Parathyroid adenoma (tissue), 2 donors: ENCODE results near the gene SRP72.

Experiments used
- H2AFZ ChIP-seq: fragments of 300-600 bp; sonication (generic); one replicate; pipeline ENCODE4 v1.7.0; 2017; ENCODE audit warnings: antibody characterized with exemption, mild to moderate bottlenecking
- H3K27ac ChIP-seq: fragments of 300-600 bp; sonication (generic); one replicate; pipeline ENCODE4 v1.7.0; 2017
- H3K27me3 ChIP-seq: fragments of 300-600 bp; sonication (generic); one replicate; pipeline ENCODE4 v1.7.0; 2017; ENCODE audit warnings: low read length; ENCODE audit not compliant: control insufficient read depth, insufficient read depth
- H3K36me3 ChIP-seq: fragments of 300-600 bp; sonication (generic); one replicate; pipeline ENCODE4 v1.7.0; 2017; ENCODE audit warnings: low read length; ENCODE audit not compliant: control insufficient read depth, insufficient read depth
- H3K4me1 ChIP-seq: fragments of 300-600 bp; sonication (generic); one replicate; pipeline ENCODE4 v1.7.0; 2017; ENCODE audit warnings: control low read depth
- H3K4me2 ChIP-seq: fragments of 300-600 bp; sonication (generic); one replicate; pipeline ENCODE4 v1.7.0; 2017; ENCODE audit warnings: low read length
- H3K4me3 ChIP-seq: fragments of 300-600 bp; sonication (generic); one replicate; pipeline ENCODE4 v1.7.0; 2017; ENCODE audit warnings: low read depth, low read length
- H3K79me2 ChIP-seq: fragments of 300-600 bp; sonication (generic); one replicate; pipeline ENCODE4 v1.7.0; 2017; ENCODE audit warnings: control low read depth
- H3K9ac ChIP-seq: fragments of 300-600 bp; sonication (generic); one replicate; pipeline ENCODE4 v1.7.0; 2017; ENCODE audit warnings: mild to moderate bottlenecking
- H3K9me3 ChIP-seq: fragments of 300-600 bp; sonication (generic); one replicate; pipeline ENCODE4 v1.7.0; 2017; ENCODE audit warnings: low read length; ENCODE audit not compliant: control insufficient read depth
- CTCF ChIP-seq: fragments of 300-600 bp; sonication (generic); IDR thresholded peaks from one replicate; pipeline ENCODE4 v1.7.0; 2017; ENCODE audit warnings: antibody characterized with exemption, mild to moderate bottlenecking
- donor health status: primary hyperparathyroidism.

SRP72 gene

DNA sequence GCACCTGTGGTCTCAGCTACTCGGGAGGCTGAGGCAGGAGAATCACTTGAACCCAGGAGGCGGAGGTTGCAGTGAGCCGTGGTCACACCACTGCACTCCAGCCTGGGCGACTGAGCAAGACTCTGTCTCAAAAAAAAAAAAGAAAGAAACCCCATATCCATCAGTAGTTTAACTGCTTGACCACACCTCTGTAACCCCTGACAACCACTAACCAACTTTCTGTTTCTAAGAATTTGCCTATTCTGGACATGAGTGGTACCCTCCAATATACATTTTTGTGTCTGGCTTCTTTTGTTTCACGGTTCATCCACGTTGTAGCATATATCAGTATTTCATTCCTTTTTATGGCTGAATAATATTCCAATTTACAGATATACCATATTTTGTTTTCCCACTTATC lies 41.1 kb upstream of the SRP72 start:
- no peaks in the 10 kb centered on the region for H3K4me1 ChIP-seq
- TF ChIP-seq CTCF: no peak
- H3K9me3 ChIP-seq: no peaks in the 10 kb centered on the region
- no peaks in the 10 kb centered on the region for H3K36me3 ChIP-seq
- H3K27ac ChIP-seq: no peak overlapping the region
- no peak overlapping the region for H3K9ac ChIP-seq
- H2AFZ ChIP-seq: no peak overlapping the region
- no peaks in the 10 kb centered on the region for H3K79me2 ChIP-seq
- H3K4me3 ChIP-seq: no peak overlapping the region
- no peaks in the 10 kb centered on the region for H3K27me3 ChIP-seq
- H3K4me2 ChIP-seq: no peak overlapping the region

- H3K9ac ChIP-seq: no peak overlapping the region
- H2AFZ ChIP-seq: no peak overlapping the region
- no peak for TF ChIP-seq CTCF
- H3K36me3 ChIP-seq: no peaks in the 10 kb centered on the region
- H3K9me3 ChIP-seq: no peaks in the 10 kb centered on the region
- H3K4me3 ChIP-seq: no peak overlapping the region
- H3K4me1 ChIP-seq: no peaks in the 10 kb centered on the region
- no peaks in the 10 kb centered on the region for H3K27me3 ChIP-seq
- H3K27ac ChIP-seq: no peak overlapping the region
- no peak overlapping the region for H3K4me2 ChIP-seq
- no peaks in the 10 kb centered on the region for H3K79me2 ChIP-seq
Observed at GRCh38 chr4:56427179-56427578, 40.2 kb upstream of the SRP72 start.

- H3K4me1 ChIP-seq: no peaks in the 10 kb centered on the region
- H3K79me2 ChIP-seq: no peaks in the 10 kb centered on the region
- H3K4me2 ChIP-seq: no peak overlapping the region
- no peaks in the 10 kb centered on the region for H3K9me3 ChIP-seq
- no peaks in the 10 kb centered on the region for H3K36me3 ChIP-seq
- no peak overlapping the region for H3K4me3 ChIP-seq
- no peak for TF ChIP-seq CTCF
- no peak overlapping the region for H3K27ac ChIP-seq
- H2AFZ ChIP-seq: no peak overlapping the region
- H3K9ac ChIP-seq: no peak overlapping the region
- no peaks in the 10 kb centered on the region for H3K27me3 ChIP-seq
Observed at GRCh38 chr4:56430203-56430602, 37.2 kb upstream of the SRP72 start.

GRCh38 chr4:56433280-56433679 lies 34.1 kb upstream of the SRP72 start:
- Histone ChIP-seq H3K36me3 (no peaks in the 10 kb centered on the region), H3K27me3 (no peaks in the 10 kb centered on the region), H3K4me2 (no peak overlapping the region), H3K27ac (no peak overlapping the region), H3K4me1 (no peaks in the 10 kb centered on the region), H3K79me2 (no peaks in the 10 kb centered on the region), H3K9ac (no peak overlapping the region), H3K9me3 (no peaks in the 10 kb centered on the region), H3K4me3 (no peak overlapping the region), H2AFZ (no peak overlapping the region)
- TF ChIP-seq CTCF: no peak

DNA sequence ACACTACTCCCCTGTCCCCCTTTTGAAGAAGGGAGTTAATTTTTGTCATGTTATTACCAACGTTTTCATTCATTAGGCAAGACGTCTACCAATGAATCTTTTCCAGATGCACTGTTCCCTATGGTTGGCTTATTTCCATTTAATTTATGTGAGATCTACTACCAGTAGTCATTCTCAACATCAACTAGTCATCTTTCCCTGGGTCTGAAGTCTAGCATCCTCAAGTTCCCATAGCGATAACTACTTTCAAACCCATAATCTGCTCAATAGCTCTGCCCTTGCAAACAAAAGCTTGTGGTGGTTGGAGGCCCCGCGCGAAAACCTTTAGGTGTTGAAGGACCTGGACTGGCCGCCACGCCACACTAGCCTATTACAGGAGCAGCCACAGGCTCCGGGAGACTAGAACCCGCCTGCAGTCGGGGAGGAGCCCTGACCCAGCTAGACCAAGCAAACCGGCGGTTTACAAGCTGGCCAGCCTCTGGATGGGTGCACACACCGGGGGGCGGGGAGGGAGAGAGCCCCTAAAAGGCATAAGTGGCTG lies 32.7 kb upstream of the SRP72 start:
- H3K27me3 ChIP-seq: no peaks in the 10 kb centered on the region
- H3K4me1 ChIP-seq: no peaks in the 10 kb centered on the region
- TF ChIP-seq CTCF: no peak
- peak overlapping the region; percentile 100 for H3K4me2 ChIP-seq
- H3K4me3 ChIP-seq: peak overlapping the region; percentile 98
- H3K9me3 ChIP-seq: no peaks in the 10 kb centered on the region
- no peak overlapping the region for H3K9ac ChIP-seq
- no peaks in the 10 kb centered on the region for H3K36me3 ChIP-seq
- peak overlapping the region; percentile 97 for H3K27ac ChIP-seq
- H2AFZ ChIP-seq: peak overlapping the region; percentile 90
- H3K79me2 ChIP-seq: no peaks in the 10 kb centered on the region
